Measurements from ENCODE around the gene HSPA9.

Gene HSPA9

GRCh38 chr5:138594305-138595058 is 19.3 kb upstream of the HSPA9 start:
- WGBS: 92% methylated on average over 1 of the region's 4 CpGs
- no peak overlapping the region for H3K4me3 ChIP-seq (ENCODE audit: low read length)
- H3K27me3 ChIP-seq (ENCODE audit: insufficient read depth, low read length): no peaks in the 10 kb centered on the region

GRCh38 chr5:138588013-138588788 is 13.0 kb upstream of the HSPA9 start:
- Histone ChIP-seq H3K27ac (ENCODE audit: low read depth, low read length) (no peak overlapping the region), H3K9ac (ENCODE audit: low read depth, low read length) (no peak overlapping the region), H3K9me3 (ENCODE audit: insufficient read depth, low read depth, low read length) (no peaks in the 10 kb centered on the region), H3K36me3 (ENCODE audit: insufficient read depth, low read length) (no peaks in the 10 kb centered on the region), H3K4me3 (ENCODE audit: low read length) (no peak overlapping the region), H3K27me3 (ENCODE audit: insufficient read depth, low read length) (no peaks in the 10 kb centered on the region), H3K4me1 (ENCODE audit: insufficient read depth, low read length) (no peaks in the 10 kb centered on the region)
- WGBS: 98% methylated on average over 2 of the region's 2 CpGs

More at GRCh38 chr5:138594305-138595058, 19.3 kb upstream of the HSPA9 start:
- no peaks in the 10 kb centered on the region for H3K4me1 ChIP-seq (ENCODE audit: insufficient read depth, low read length)
- H3K9me3 ChIP-seq (ENCODE audit: insufficient read depth, low read depth, low read length): no peaks in the 10 kb centered on the region
- H3K27ac ChIP-seq (ENCODE audit: low read depth, low read length): no peak overlapping the region
- no peaks in the 10 kb centered on the region for H3K36me3 ChIP-seq (ENCODE audit: insufficient read depth, low read length)
- no peak overlapping the region for H3K9ac ChIP-seq (ENCODE audit: low read depth, low read length)

GRCh38 chr5:138585157-138585556 is 10.0 kb upstream of the HSPA9 start:
- Histone ChIP-seq H3K9me3 (ENCODE audit: insufficient read depth, low read depth, low read length) (no peaks in the 10 kb centered on the region), H3K4me3 (ENCODE audit: low read length) (no peak overlapping the region), H3K4me1 (ENCODE audit: insufficient read depth, low read length) (no peaks in the 10 kb centered on the region), H3K9ac (ENCODE audit: low read depth, low read length) (no peak overlapping the region), H3K27ac (ENCODE audit: low read depth, low read length) (no peak overlapping the region), H3K36me3 (ENCODE audit: insufficient read depth, low read length) (no peaks in the 10 kb centered on the region), H3K27me3 (ENCODE audit: insufficient read depth, low read length) (no peaks in the 10 kb centered on the region)

GRCh38 chr5:138583984-138584637 is 8.9 kb upstream of the HSPA9 start:
- no peaks in the 10 kb centered on the region for H3K36me3 ChIP-seq (ENCODE audit: insufficient read depth, low read length)
- H3K9ac ChIP-seq (ENCODE audit: low read depth, low read length): no peak overlapping the region
- 86% methylated on average over 8 of the region's 8 CpGs for WGBS
- no peaks in the 10 kb centered on the region for H3K9me3 ChIP-seq (ENCODE audit: insufficient read depth, low read depth, low read length)
- H3K27me3 ChIP-seq (ENCODE audit: insufficient read depth, low read length): no peaks in the 10 kb centered on the region
- H3K4me3 ChIP-seq (ENCODE audit: low read length): no peak overlapping the region
- H3K4me1 ChIP-seq (ENCODE audit: insufficient read depth, low read length): no peaks in the 10 kb centered on the region
- no peak overlapping the region for H3K27ac ChIP-seq (ENCODE audit: low read depth, low read length)

- H3K4me3 ChIP-seq (ENCODE audit: low read length): no peak overlapping the region
- WGBS: 98% methylated on average over 3 of the region's 3 CpGs
- no peaks in the 10 kb centered on the region for H3K27me3 ChIP-seq (ENCODE audit: insufficient read depth, low read length)
- H3K9me3 ChIP-seq (ENCODE audit: insufficient read depth, low read depth, low read length): no peaks in the 10 kb centered on the region
- H3K4me1 ChIP-seq (ENCODE audit: insufficient read depth, low read length): no peaks in the 10 kb centered on the region
- no peak overlapping the region for H3K9ac ChIP-seq (ENCODE audit: low read depth, low read length)
- H3K27ac ChIP-seq (ENCODE audit: low read depth, low read length): no peak overlapping the region
- H3K36me3 ChIP-seq (ENCODE audit: insufficient read depth, low read length): no peaks in the 10 kb centered on the region
Observed at GRCh38 chr5:138582959-138583358, 7.8 kb upstream of the HSPA9 start.

GRCh38 chr5:138580777-138581176 is 5.6 kb upstream of the HSPA9 start:
- Histone ChIP-seq H3K9me3 (ENCODE audit: insufficient read depth, low read depth, low read length) (no peaks in the 10 kb centered on the region), H3K36me3 (ENCODE audit: insufficient read depth, low read length) (no peaks in the 10 kb centered on the region), H3K4me3 (ENCODE audit: low read length) (no peak overlapping the region), H3K9ac (ENCODE audit: low read depth, low read length) (no peak overlapping the region), H3K4me1 (ENCODE audit: insufficient read depth, low read length) (no peaks in the 10 kb centered on the region), H3K27me3 (ENCODE audit: insufficient read depth, low read length) (no peaks in the 10 kb centered on the region), H3K27ac (ENCODE audit: low read depth, low read length) (no peak overlapping the region)

- no peaks in the 10 kb centered on the region for H3K27me3 ChIP-seq (ENCODE audit: insufficient read depth, low read length)
- 100% methylated on average over 1 of the region's 2 CpGs for WGBS
- H3K4me3 ChIP-seq (ENCODE audit: low read length): no peak overlapping the region
- no peaks in the 10 kb centered on the region for H3K4me1 ChIP-seq (ENCODE audit: insufficient read depth, low read length)
- no peaks in the 10 kb centered on the region for H3K9me3 ChIP-seq (ENCODE audit: insufficient read depth, low read depth, low read length)
- H3K27ac ChIP-seq (ENCODE audit: low read depth, low read length): no peak overlapping the region
- no peak overlapping the region for H3K9ac ChIP-seq (ENCODE audit: low read depth, low read length)
- no peaks in the 10 kb centered on the region for H3K36me3 ChIP-seq (ENCODE audit: insufficient read depth, low read length)
Observed at GRCh38 chr5:138580001-138580400, 4.8 kb upstream of the HSPA9 start.

GRCh38 chr5:138579517-138579863 is 4.3 kb upstream of the HSPA9 start:
- Histone ChIP-seq H3K9me3 (ENCODE audit: insufficient read depth, low read depth, low read length) (no peaks in the 10 kb centered on the region), H3K36me3 (ENCODE audit: insufficient read depth, low read length) (no peaks in the 10 kb centered on the region), H3K27ac (ENCODE audit: low read depth, low read length) (no peak overlapping the region), H3K4me1 (ENCODE audit: insufficient read depth, low read length) (no peaks in the 10 kb centered on the region), H3K27me3 (ENCODE audit: insufficient read depth, low read length) (no peaks in the 10 kb centered on the region), H3K9ac (ENCODE audit: low read depth, low read length) (no peak overlapping the region), H3K4me3 (ENCODE audit: low read length) (no peak overlapping the region)
- WGBS: 53% methylated on average over 1 of the region's 2 CpGs

- 93% methylated on average over 17 of the region's 17 CpGs for WGBS
- no peak overlapping the region for H3K27ac ChIP-seq (ENCODE audit: low read depth, low read length)
- no peaks in the 10 kb centered on the region for H3K9me3 ChIP-seq (ENCODE audit: insufficient read depth, low read depth, low read length)
- no peak overlapping the region for H3K9ac ChIP-seq (ENCODE audit: low read depth, low read length)
- H3K4me1 ChIP-seq (ENCODE audit: insufficient read depth, low read length): peaks cover 6% of the 10 kb centered on the region; the same call in 1 of the 2 replicates
- H3K36me3 ChIP-seq (ENCODE audit: insufficient read depth, low read length): peaks cover 17% of the 10 kb centered on the region
- no peaks in the 10 kb centered on the region for H3K27me3 ChIP-seq (ENCODE audit: insufficient read depth, low read length)
- H3K4me3 ChIP-seq (ENCODE audit: low read length): no peak overlapping the region
Observed at GRCh38 chr5:138577452-138577851, 2.3 kb upstream of the HSPA9 start.

- under 1% methylated on average over 18 of the region's 18 CpGs for WGBS
- peak overlapping the region; percentile 89 for H3K4me3 ChIP-seq (ENCODE audit: low read length)
- H3K9me3 ChIP-seq (ENCODE audit: insufficient read depth, low read depth, low read length): no peaks in the 10 kb centered on the region
- H3K27ac ChIP-seq (ENCODE audit: low read depth, low read length): peak overlapping the region; percentile 99
- H3K4me1 ChIP-seq (ENCODE audit: insufficient read depth, low read length): peaks cover 6% of the 10 kb centered on the region; the same call in 1 of the 2 replicates
- peak overlapping the region; percentile 98 for H3K9ac ChIP-seq (ENCODE audit: low read depth, low read length)
- H3K36me3 ChIP-seq (ENCODE audit: insufficient read depth, low read length): peaks cover 44% of the 10 kb centered on the region
- H3K27me3 ChIP-seq (ENCODE audit: insufficient read depth, low read length): no peaks in the 10 kb centered on the region
Observed at GRCh38 chr5:138574744-138575193, 432 bp downstream of the HSPA9 start.
